HEK293 (cell line): ENCODE data around the gene ITIH2.

Experiments
- CTCF ChIA-PET: fragments of 350-600 bp; formaldehyde crosslinking; extraction: SDS; loops from one replicate; lab custom pipeline; 2021; ENCODE audit warnings: antibody characterized with exemption; lab: Yijun Ruan, JAX
- POLR2A ChIA-PET: fragments of 300-600 bp; formaldehyde crosslinking; extraction: SDS; loops from one replicate; lab custom pipeline; 2020; ENCODE audit warnings: antibody characterized with exemption, inconsistent platforms; lab: Yijun Ruan, JAX
- H3K27ac ChIP-seq: fragments of 200-500 bp; sonication (Bioruptor generic); 2 replicates; pipeline ENCODE4 v1.5.1; 2014; ENCODE audit warnings: low read depth, low read length, control low read depth, inconsistent platforms; ENCODE audit errors: extremely low read depth
- H3K36me3 ChIP-seq, 2 experiments: fragments of 200-500 bp in 1 of 2; sonication (Bioruptor generic) in 1 of 2; 1 replicate in 1 of 2; 2 replicates in 1 of 2; pipeline ENCODE4 v1.5.1; 2014 to 2017; ENCODE audit warnings: inconsistent platforms in 2 of 2, low read length in 2 of 2; ENCODE audit not compliant: control insufficient read depth in 2 of 2, insufficient read depth in 1 of 2
- H3K4me1 ChIP-seq: fragments of 200-500 bp; sonication (Bioruptor generic); 2 replicates; pipeline ENCODE4 v1.5.1; 2014; ENCODE audit warnings: mild to moderate bottlenecking, low read length, inconsistent platforms; ENCODE audit not compliant: control insufficient read depth, insufficient read depth
- H3K4me3 ChIP-seq: 2 replicates; pipeline ENCODE4 v1.5.1; 2011; ENCODE audit warnings: low read depth, mild to moderate bottlenecking, control low read depth, low read length, moderate library complexity
- H3K9me3 ChIP-seq: fragments of 200-500 bp; sonication (Bioruptor generic); 2 replicates; pipeline ENCODE4 v1.5.1; 2014; ENCODE audit warnings: low read depth, low read length, inconsistent platforms; ENCODE audit not compliant: control insufficient read depth, insufficient read depth
- ATF2 ChIP-seq: fragments of 450-650 bp; formaldehyde crosslinking; IDR thresholded peaks from 2 replicates; pipeline ENCODE4 v1.5.1; 2016; ENCODE audit warnings: missing biosample characterization, missing genetic modification characterization, low read depth
- KLF10 ChIP-seq: fragments of 450-650 bp; IDR thresholded peaks from 2 replicates; pipeline ENCODE4 v1.5.1; 2018; ENCODE audit warnings: missing biosample characterization, mild to moderate bottlenecking, missing genetic modification characterization
- SCRT2 ChIP-seq: fragments of 450-650 bp; formaldehyde crosslinking; IDR thresholded peaks from 2 replicates; pipeline ENCODE4 v1.5.1; 2016; ENCODE audit warnings: missing biosample characterization, missing genetic modification characterization
- SP2 ChIP-seq: fragments of 450-650 bp; formaldehyde crosslinking; IDR thresholded peaks from 2 replicates; pipeline ENCODE4 v1.5.1; 2016; ENCODE audit warnings: missing biosample characterization, missing genetic modification characterization
- YY2 ChIP-seq: fragments of 450-650 bp; formaldehyde crosslinking; IDR thresholded peaks from 2 replicates; pipeline ENCODE4 v1.5.1; 2016; ENCODE audit warnings: missing biosample characterization, missing genetic modification characterization
- ZFHX2 ChIP-seq: fragments of 450-650 bp; formaldehyde crosslinking; conservative IDR thresholded peaks from 2 replicates; pipeline ENCODE4 v1.5.1; 2016; ENCODE audit warnings: missing biosample characterization, missing genetic modification characterization
- ZNF140 ChIP-seq: fragments of 450-650 bp; formaldehyde crosslinking; IDR thresholded peaks from 2 replicates; pipeline ENCODE4 v1.5.1; 2016; ENCODE audit warnings: missing biosample characterization, missing genetic modification characterization
- ZNF155 ChIP-seq: fragments of 450-650 bp; formaldehyde crosslinking; IDR thresholded peaks from 2 replicates; pipeline ENCODE4 v1.5.1; 2016; ENCODE audit warnings: missing biosample characterization, missing genetic modification characterization
- ZNF16 ChIP-seq: fragments of 450-650 bp; formaldehyde crosslinking; IDR thresholded peaks from 2 replicates; pipeline ENCODE4 v1.5.1; 2016; ENCODE audit warnings: low read depth, missing biosample characterization, missing genetic modification characterization
- ZNF169 ChIP-seq: fragments of 450-650 bp; formaldehyde crosslinking; IDR thresholded peaks from 2 replicates; pipeline ENCODE4 v1.5.1; 2016; ENCODE audit warnings: missing biosample characterization, missing genetic modification characterization
- ZNF292 ChIP-seq: fragments of 450-650 bp; formaldehyde crosslinking; IDR thresholded peaks from 2 replicates; pipeline ENCODE4 v1.5.1; 2016; ENCODE audit warnings: low read depth, missing biosample characterization, missing genetic modification characterization, borderline replicate concordance
- ZNF302 ChIP-seq: fragments of 450-650 bp; formaldehyde crosslinking; IDR thresholded peaks from 2 replicates; pipeline ENCODE4 v1.5.1; 2016; ENCODE audit warnings: missing biosample characterization, missing genetic modification characterization, low read depth
- ZNF501 ChIP-seq: fragments of 450-650 bp; formaldehyde crosslinking; IDR thresholded peaks from 2 replicates; pipeline ENCODE4 v1.5.1; 2016; ENCODE audit warnings: missing biosample characterization, missing genetic modification characterization
- ZNF514 ChIP-seq: fragments of 450-650 bp; formaldehyde crosslinking; IDR thresholded peaks from 2 replicates; pipeline ENCODE4 v1.5.1; 2016; ENCODE audit warnings: missing biosample characterization, missing genetic modification characterization
- ZNF521 ChIP-seq: fragments of 450-650 bp; formaldehyde crosslinking; IDR thresholded peaks from 2 replicates; pipeline ENCODE4 v1.5.1; 2017; ENCODE audit warnings: missing biosample characterization, mild to moderate bottlenecking, missing genetic modification characterization
- ZNF530 ChIP-seq: fragments of 450-650 bp; formaldehyde crosslinking; IDR thresholded peaks from 2 replicates; pipeline ENCODE4 v1.5.1; 2016; ENCODE audit warnings: low read depth, missing biosample characterization, missing genetic modification characterization
- ZNF561 ChIP-seq: fragments of 450-650 bp; IDR thresholded peaks from 2 replicates; pipeline ENCODE4 v1.5.1; 2018; ENCODE audit warnings: missing biosample characterization, missing genetic modification characterization, borderline replicate concordance
- ZNF596 ChIP-seq: fragments of 450-650 bp; IDR thresholded peaks from 2 replicates; pipeline ENCODE4 v1.5.0; 2018; ENCODE audit warnings: missing biosample characterization, mild to moderate bottlenecking, missing genetic modification characterization, moderate library complexity
- ZNF600 ChIP-seq: fragments of 450-650 bp; formaldehyde crosslinking; IDR thresholded peaks from 2 replicates; pipeline ENCODE4 v1.5.1; 2016; ENCODE audit warnings: missing biosample characterization, missing genetic modification characterization
- ZNF747 ChIP-seq: fragments of 450-650 bp; formaldehyde crosslinking; IDR thresholded peaks from 2 replicates; pipeline ENCODE4 v1.5.1; 2016; ENCODE audit warnings: missing biosample characterization, missing genetic modification characterization
- ZNF792 ChIP-seq: fragments of 450-650 bp; formaldehyde crosslinking; IDR thresholded peaks from 2 replicates; pipeline ENCODE4 v1.5.1; 2016; ENCODE audit warnings: missing biosample characterization, missing genetic modification characterization
- ZSCAN23 ChIP-seq: fragments of 450-650 bp; formaldehyde crosslinking; IDR thresholded peaks from 2 replicates; pipeline ENCODE4 v1.5.1; 2016; ENCODE audit warnings: missing biosample characterization, missing genetic modification characterization
- TF ChIP-seq, protein P1 (sequence below): fragments of 450-650 bp; formaldehyde crosslinking; IDR thresholded peaks from 2 replicates; pipeline ENCODE4 v1.5.1; 2016; ENCODE audit warnings: missing biosample characterization, missing genetic modification characterization

The ITIH2 gene

DNA sequence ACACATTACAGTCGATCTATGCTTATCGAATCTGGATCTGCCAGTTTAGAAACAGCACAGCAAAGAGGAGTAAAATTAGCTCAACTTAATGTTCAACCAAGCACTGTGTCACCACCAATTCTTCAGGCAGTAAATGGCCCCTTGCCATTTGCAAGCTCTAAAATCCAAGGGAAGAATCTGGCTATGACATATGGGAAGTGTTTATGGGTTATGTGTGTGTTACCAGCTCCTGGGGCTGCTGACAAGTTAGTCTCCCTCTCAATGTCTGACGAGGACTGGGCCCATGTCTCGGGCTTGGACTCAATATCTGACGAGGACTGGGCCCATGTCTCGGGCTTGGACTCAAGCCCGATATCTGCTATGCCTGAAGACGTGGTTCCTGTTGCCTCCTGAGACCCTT lies 5.7 kb upstream of the ITIH2 start:
- Histone ChIP-seq H3K27ac (no peak overlapping the region), H3K4me3 (no peak overlapping the region), H3K9me3 (no peaks in the 10 kb centered on the region), H3K4me1 (no peaks in the 10 kb centered on the region), H3K36me3 (no peaks in the 10 kb centered on the region)
- no peak for TF ChIP-seq ZNF155 (tag by site-specific recombination)
- TF ChIP-seq ZSCAN23 (tag by site-specific recombination) = no peak
- no peak for TF ChIP-seq SP2 (tag by site-specific recombination)
- TF ChIP-seq ATF2 = no peak
- no peak for TF ChIP-seq YY2 (tag by site-specific recombination)
- no peak for TF ChIP-seq ZNF596 (tag by site-specific recombination)
- no peak for TF ChIP-seq ZNF501
- no peak for TF ChIP-seq ZNF302
- TF ChIP-seq ZNF16 (tag by site-specific recombination) = no peak
- TF ChIP-seq ZNF792 = no peak
- no peak for TF ChIP-seq ZFHX2 (tag by site-specific recombination)
- no peak for TF ChIP-seq ZNF747 (tag by site-specific recombination)
- no peak for TF ChIP-seq ZNF530 (tag by site-specific recombination)
- TF ChIP-seq ZNF600 (tag by site-specific recombination) = no peak
- CTCF ChIA-PET = interaction anchor here (1.5 kb wide), 2 partner anchors 10 to 12 kb away, joined by 3 read pairs; no protein-coding TSS in a partner anchor
- POLR2A ChIA-PET = no interaction called here

DNA sequence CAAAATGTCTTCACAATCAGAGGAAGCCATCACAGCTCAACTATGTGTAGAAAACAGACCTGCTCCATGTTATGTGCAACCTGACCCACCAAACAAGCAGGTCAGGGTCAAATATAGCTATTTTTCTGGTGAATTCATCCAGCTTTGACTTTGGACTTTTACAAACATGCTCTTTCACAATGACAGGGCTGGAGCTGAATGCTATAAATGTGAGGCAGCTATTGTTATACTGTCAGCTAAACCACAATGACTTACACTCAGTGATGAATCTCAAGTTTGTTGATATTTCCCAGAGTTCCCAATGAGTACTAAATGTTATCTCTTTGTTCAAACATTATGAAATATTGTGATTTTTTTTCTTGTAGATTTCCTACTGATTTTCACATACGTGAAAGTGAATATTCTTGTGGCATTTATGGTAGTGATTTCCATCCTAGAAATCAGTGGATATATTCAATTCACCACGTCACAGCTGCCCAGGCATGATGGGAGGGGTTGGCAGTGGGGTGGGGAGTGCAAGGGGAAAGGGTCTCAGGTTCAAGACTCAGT lies 2.5 kb upstream of the ITIH2 start:
- TF ChIP-seq SCRT2 (tag by site-specific recombination) (no peak), ZNF292 (tag by site-specific recombination) (no peak), ZNF169 (tag by site-specific recombination) (no peak)
- TF ChIP-seq, protein P1, sequence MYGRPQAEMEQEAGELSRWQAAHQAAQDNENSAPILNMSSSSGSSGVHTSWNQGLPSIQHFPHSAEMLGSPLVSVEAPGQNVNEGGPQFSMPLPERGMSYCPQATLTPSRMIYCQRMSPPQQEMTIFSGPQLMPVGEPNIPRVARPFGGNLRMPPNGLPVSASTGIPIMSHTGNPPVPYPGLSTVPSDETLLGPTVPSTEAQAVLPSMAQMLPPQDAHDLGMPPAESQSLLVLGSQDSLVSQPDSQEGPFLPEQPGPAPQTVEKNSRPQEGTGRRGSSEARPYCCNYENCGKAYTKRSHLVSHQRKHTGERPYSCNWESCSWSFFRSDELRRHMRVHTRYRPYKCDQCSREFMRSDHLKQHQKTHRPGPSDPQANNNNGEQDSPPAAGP (tag by site-specific recombination) = no peak
- TF ChIP-seq, all 188 proteins: peak for 0
- H3K36me3 ChIP-seq = no peaks in the 10 kb centered on the region
- no peak overlapping the region for H3K27ac ChIP-seq
- ChIA-PET POLR2A (interaction anchor here (0.6 to 0.7 kb wide), 2 partner anchors 713 to 1823 kb away, joined by 4 to 5 read pairs; no protein-coding TSS in a partner anchor), CTCF (interaction anchor here (1.7 kb wide), 1 partner anchor 13 kb away, joined by 9 read pairs; no protein-coding TSS in a partner anchor)
- H3K9me3 ChIP-seq = no peaks in the 10 kb centered on the region
- H3K4me1 ChIP-seq = no peaks in the 10 kb centered on the region
- H3K4me3 ChIP-seq = no peak overlapping the region

- Histone ChIP-seq H3K27ac (no peak overlapping the region), H3K36me3 (no peaks in the 10 kb centered on the region), H3K4me1 (no peaks in the 10 kb centered on the region), H3K9me3 (no peaks in the 10 kb centered on the region), H3K4me3 (no peak overlapping the region)
- ChIA-PET CTCF (interaction anchor here (1.7 kb wide), 1 partner anchor 13 kb away, joined by 9 read pairs; no protein-coding TSS in a partner anchor), POLR2A (interaction anchor here (0.6 kb wide), 1 partner anchor 712 kb away, joined by 4 read pairs; no protein-coding TSS in a partner anchor)
- TF ChIP-seq ZNF561 = no peak
- no peak for TF ChIP-seq ZNF514 (tag by site-specific recombination)
- no peak for TF ChIP-seq KLF10 (tag by site-specific recombination)
- no peak for TF ChIP-seq ZNF140
- no peak for TF ChIP-seq ZNF521 (tag by site-specific recombination)
Measured at GRCh38 chr10:7701158-7701742, 1.9 kb upstream of the ITIH2 start.
